Spleen (tissue), 11 donors: ENCODE data around the gene PDXK. TPM values are rescaled to one million over a fixed set of nuclear protein-coding genes. Genes with fewer than 3 reads are reported as not detected.
A peak's percentile ranks its signal among the peaks of the same experiment; 100 is the strongest.

Source experiments
- DNase-seq: peaks from one replicate; pipeline ENCODE4 v3.0.0-alpha.2; 2020
- H3K27ac ChIP-seq, 8 donors: fragments of 200-600 bp; sonication (generic) in 7 of 8; 1 replicate in 4 of 8; 2 replicates in 4 of 8; pipeline versions ENCODE4 v1.5.0 to v1.8.0; 2016 to 2021; ENCODE audit warnings: inconsistent platforms in 4 of 8, mild to moderate bottlenecking in 4 of 8, moderate library complexity in 1 of 8
- H3K27me3 ChIP-seq, 7 donors: fragments of 200-600 bp; sonication (generic) in 6 of 7; replicated peaks in 1 of 7; 1 replicate in 4 of 7; 2 replicates in 3 of 7; pipeline versions ENCODE4 v1.5.0 to v1.8.0; 2016 to 2021; ENCODE audit warnings: inconsistent platforms in 3 of 7, mild to moderate bottlenecking in 1 of 7
- H3K36me3 ChIP-seq, 6 donors: fragments of 200-600 bp; sonication (generic) in 5 of 6; 1 replicate in 4 of 6; 2 replicates in 2 of 6; pipeline versions ENCODE4 v1.5.0 to v1.8.0; 2016 to 2021; ENCODE audit warnings: inconsistent platforms in 2 of 6
- H3K4me1 ChIP-seq, 6 donors: fragments of 200-600 bp; sonication (generic) in 5 of 6; 1 replicate in 3 of 6; 2 replicates in 3 of 6; pipeline versions ENCODE4 v1.5.0 to v1.8.0; 2016 to 2021; ENCODE audit warnings: inconsistent platforms in 3 of 6
- H3K4me3 ChIP-seq, 8 donors: fragments of 200-600 bp; sonication (generic) in 7 of 8; 1 replicate in 4 of 8; 2 replicates in 4 of 8; pipeline versions ENCODE4 v1.5.0 to v1.8.0; 2016 to 2021; ENCODE audit warnings: inconsistent platforms in 4 of 8, mild to moderate bottlenecking in 4 of 8, moderate library complexity in 2 of 8
- H3K9me3 ChIP-seq, 8 donors: fragments of 200-600 bp; sonication (generic) in 7 of 8; 1 replicate in 4 of 8; 2 replicates in 4 of 8; pipeline versions ENCODE4 v1.5.0 to v1.8.0; 2016 to 2021; ENCODE audit warnings: inconsistent platforms in 4 of 8
- POLR2A ChIP-seq, 3 donors: fragments of 450-650 bp; IDR thresholded peaks; one replicate each; pipeline ENCODE4 v1.5.1; 2017; ENCODE audit warnings: antibody characterized with exemption in 3 of 3, mild to moderate bottlenecking in 1 of 3
- POLR2AphosphoS5 ChIP-seq, 3 donors: sonication (generic); formaldehyde crosslinking; IDR thresholded peaks; one replicate each; pipeline ENCODE4 v1.5.1; 2017; ENCODE audit warnings: antibody characterized with exemption in 3 of 3
- WGBS, 5 donors: extraction: QIAGEN DNeasy Blood & Tissue Kit in 3 of 5; methylation state at CpG; one replicate each; pipeline versions ENCODE4 v1.1.5 to v1.1.7; 2013 to 2018; 5-methylcytosine and 5-hydroxymethylcytosine counted together
- intact Hi-C: fragments of 100-400 bp; cut with DNase I; formaldehyde crosslinking; loops from one replicate; pipeline ENCODE4 v1.15.0; 2023; ENCODE audit warnings: low total_unique reads
- polyA plus RNA-seq, 3 donors: library from polyadenylated mRNA; stranded (reverse); fragments of 200-250 nt; gene quantifications; one replicate each; pipeline ENCODE4 v1.2.1, GENCODE V29; 2013
- total RNA-seq, 7 donors: library from RNA; depleted of rRNA in 3 of 7; stranded (reverse); fragments of >200 nt in 3 of 7; fragmentation: NEBNext Ultra II Directional in 4 of 7; extraction: Animal tissue kit (Norgen Biotek cat#: 25700) in 4 of 7; gene quantifications; one replicate each; pipeline versions ENCODE4 v1.1.0 to v1.2.1, GENCODE V29; 2016 to 2021
- TF ChIP-seq, protein P1 (sequence below), 11 experiments: fragments of 200-600 bp in 7 of 11; fragments of 450-650 bp in 4 of 11; sonication (generic) in 4 of 11; IDR thresholded peaks in 8 of 11; conservative IDR thresholded peaks in 3 of 11; 1 replicate in 7 of 11; 2 replicates in 4 of 11; pipeline versions ENCODE4 v1.4.0 to v1.8.0; 2016 to 2021; ENCODE audit warnings: antibody characterized with exemption in 11 of 11, inconsistent platforms in 4 of 11, mild to moderate bottlenecking in 1 of 11
- donor health status: healthy with polysubstance abuse.
- donor health status: DM: no; HTN: no; CAD: no; lungs with moderate emphysema.
- donor health status: DM: no; HTN: no; CAD: no.
- donor health status: Bipolar disorder and iron deficiency.
- donor health status: healthy.
- donor health status: DM: no; HTN: no; CAD: no.
- donor health status: DM: yes; HTN: yes; CAD: no.

PDXK gene
- total and polyA plus RNA-seq, 10 donors = 17.9 to 82.9 (median 51.0) TPM

DNA sequence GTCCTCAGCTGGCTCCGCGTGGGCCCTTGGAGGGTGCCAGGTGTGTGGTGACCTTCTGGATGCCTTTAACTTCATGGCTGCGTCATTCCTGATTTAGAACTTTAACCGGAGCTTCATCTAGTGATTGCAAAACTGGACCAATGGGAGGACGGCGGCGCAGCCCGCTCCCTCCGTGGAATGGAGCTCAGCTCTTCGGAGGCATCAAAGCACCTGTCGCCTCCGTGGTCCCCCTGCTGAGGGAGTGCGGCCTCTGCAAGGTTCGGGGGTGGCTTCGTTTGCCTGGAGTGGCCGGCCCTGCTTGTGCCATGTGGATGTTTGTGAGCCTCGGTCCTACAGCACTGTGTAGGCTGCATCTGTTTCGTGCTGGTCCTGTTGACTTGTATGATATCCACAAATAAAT lies 43.0 kb downstream of the PDXK start:
- WGBS, 5 donors = 95 to 97% (median 96%) methylated on average over 13 to 18 of the region's 18 CpGs
- intact Hi-C loops = no loop called here
- Histone ChIP-seq H3K27me3 (no peaks in the 10 kb centered on the region), H3K27ac (no peak overlapping the region), H3K4me3 (no peak overlapping the region), H3K4me1 (peaks cover 0 to 23% (median 8%) of the 10 kb centered on the region in 6 donors), H3K9me3 (no peaks in the 10 kb centered on the region), H3K36me3 (peaks cover 0 to 74% (median 26%) of the 10 kb centered on the region in 6 donors)
- DNase-seq = no peak
- TF ChIP-seq, protein P1, sequence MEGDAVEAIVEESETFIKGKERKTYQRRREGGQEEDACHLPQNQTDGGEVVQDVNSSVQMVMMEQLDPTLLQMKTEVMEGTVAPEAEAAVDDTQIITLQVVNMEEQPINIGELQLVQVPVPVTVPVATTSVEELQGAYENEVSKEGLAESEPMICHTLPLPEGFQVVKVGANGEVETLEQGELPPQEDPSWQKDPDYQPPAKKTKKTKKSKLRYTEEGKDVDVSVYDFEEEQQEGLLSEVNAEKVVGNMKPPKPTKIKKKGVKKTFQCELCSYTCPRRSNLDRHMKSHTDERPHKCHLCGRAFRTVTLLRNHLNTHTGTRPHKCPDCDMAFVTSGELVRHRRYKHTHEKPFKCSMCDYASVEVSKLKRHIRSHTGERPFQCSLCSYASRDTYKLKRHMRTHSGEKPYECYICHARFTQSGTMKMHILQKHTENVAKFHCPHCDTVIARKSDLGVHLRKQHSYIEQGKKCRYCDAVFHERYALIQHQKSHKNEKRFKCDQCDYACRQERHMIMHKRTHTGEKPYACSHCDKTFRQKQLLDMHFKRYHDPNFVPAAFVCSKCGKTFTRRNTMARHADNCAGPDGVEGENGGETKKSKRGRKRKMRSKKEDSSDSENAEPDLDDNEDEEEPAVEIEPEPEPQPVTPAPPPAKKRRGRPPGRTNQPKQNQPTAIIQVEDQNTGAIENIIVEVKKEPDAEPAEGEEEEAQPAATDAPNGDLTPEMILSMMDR (IDR thresholded peaks at IDR 0.05 in 8 of 11, conservative IDR thresholded peaks at IDR 0.05 in 3 of 11) = no peak
- peak in 1 of 3 donors; percentile 4 for TF ChIP-seq POLR2AphosphoS5 (IDR thresholded peaks at IDR 0.05)

DNA sequence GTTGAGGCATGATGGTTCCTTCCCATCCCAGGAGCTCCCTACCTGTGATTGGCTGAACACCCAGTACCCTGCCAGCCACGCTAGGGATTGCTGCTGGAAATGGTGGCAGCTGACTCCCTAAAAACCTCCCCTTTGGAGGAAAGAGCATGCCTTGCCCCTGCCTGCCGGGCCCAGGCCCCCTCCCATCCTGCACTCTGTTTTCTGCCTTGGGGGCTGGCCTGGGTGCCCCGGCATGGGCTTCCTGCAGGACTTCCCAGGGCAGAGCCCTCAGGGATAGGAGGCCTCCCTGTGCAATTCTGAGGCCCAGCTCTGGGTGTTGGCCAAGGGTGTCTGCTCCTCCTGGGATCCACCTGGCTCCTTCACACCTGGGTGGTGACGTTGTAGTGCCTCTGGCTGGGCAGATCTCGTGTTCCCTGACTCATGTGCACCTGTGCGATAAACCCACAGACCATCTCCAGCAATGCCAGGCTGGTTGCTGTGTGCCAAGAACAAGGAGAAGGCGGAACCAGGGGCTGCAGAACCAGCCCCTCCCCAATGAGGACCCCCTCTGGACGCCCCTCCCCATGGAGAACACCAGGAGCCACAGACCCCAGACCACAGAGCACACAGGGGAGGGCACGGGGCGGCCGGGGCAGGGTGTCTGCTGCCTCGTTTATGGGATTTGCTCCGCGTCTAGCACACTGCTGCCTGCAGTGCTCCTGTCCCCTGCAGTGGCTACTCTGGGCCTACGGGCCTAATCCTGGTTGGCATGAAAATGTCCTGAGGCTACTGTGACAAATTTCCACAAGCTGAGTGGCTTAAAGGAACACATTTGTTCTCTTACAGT lies 43.6 kb downstream of the PDXK start:
- TF ChIP-seq, protein P1 (IDR thresholded peaks at IDR 0.05 in 8 of 11, conservative IDR thresholded peaks at IDR 0.05 in 3 of 11) = no peak
- TF ChIP-seq POLR2AphosphoS5 (IDR thresholded peaks at IDR 0.05) (no peak), POLR2A (IDR thresholded peaks at IDR 0.05) (no peak)
- Histone ChIP-seq H3K27ac (no peak overlapping the region), H3K9me3 (no peaks in the 10 kb centered on the region), H3K27me3 (no peaks in the 10 kb centered on the region), H3K4me1 (peaks cover 0 to 18% (median 6%) of the 10 kb centered on the region in 6 donors), H3K4me3 (no peak overlapping the region), H3K36me3 (peaks cover 0 to 67% (median 23%) of the 10 kb centered on the region in 6 donors)
- no peak for DNase-seq
- WGBS, 5 donors = 87 to 95% (median 92%) methylated on average over 6 to 15 of the region's 15 CpGs
- intact Hi-C loops = no loop called here

DNA sequence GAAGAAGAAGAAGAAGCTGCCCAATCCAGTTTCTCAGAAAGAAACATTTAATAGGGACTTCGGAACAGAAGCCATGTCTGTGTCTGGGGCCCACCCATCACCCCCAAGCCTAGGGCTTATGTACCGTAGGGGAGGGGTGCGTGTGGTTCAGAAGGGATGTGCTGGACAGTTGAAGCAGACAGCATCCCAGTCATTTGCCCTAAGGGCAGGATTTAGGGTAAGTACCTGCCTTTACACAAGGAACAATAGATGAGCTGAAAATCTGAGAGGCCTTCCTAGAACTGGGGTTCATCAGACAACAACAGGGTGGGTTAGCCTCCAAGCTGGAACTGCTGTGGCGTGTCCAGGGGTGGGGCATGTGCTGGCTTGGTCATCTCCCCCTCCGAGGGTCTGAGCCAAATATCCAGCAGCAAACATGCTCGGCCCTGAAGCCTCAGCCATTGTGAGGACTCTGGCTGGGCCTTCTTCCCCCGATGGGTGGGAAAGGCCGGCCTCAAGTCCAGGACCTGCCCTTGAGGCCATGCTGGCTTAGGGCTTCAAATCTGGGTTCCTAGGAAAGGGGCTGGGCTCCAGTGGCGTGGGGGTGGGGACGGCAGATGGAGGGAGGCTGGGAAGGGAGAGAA lies 45.1 kb downstream of the PDXK start:
- Histone ChIP-seq H3K27ac (no peak overlapping the region), H3K4me1 (peaks cover 0 to 17% (median 0%) of the 10 kb centered on the region in 6 donors), H3K4me3 (no peak overlapping the region), H3K27me3 (no peaks in the 10 kb centered on the region), H3K36me3 (peaks cover 0 to 52% (median 21%) of the 10 kb centered on the region in 6 donors), H3K9me3 (no peaks in the 10 kb centered on the region)
- TF ChIP-seq POLR2A (IDR thresholded peaks at IDR 0.05) (no peak), POLR2AphosphoS5 (IDR thresholded peaks at IDR 0.05) (no peak)
- TF ChIP-seq, protein P1 (IDR thresholded peaks at IDR 0.05 in 8 of 11, conservative IDR thresholded peaks at IDR 0.05 in 3 of 11) = no peak
- intact Hi-C loops = no loop called here
- 84 to 98% (median 91%) methylated on average over 7 to 10 of the region's 10 CpGs for WGBS, 5 donors
- no peak for DNase-seq
